HEK293T (cell line): ENCODE data around the gene GLYATL2.

Source experiments
- ARNT ChIP-seq: fragments of 450-650 bp; IDR thresholded peaks from 2 replicates; pipeline ENCODE4 v1.6.1; 2017; ENCODE audit warnings: mild to moderate bottlenecking
- BHLHE40 ChIP-seq: fragments of 450-650 bp; IDR thresholded peaks from 2 replicates; pipeline ENCODE4 v1.6.1; 2016; ENCODE audit warnings: mild to moderate bottlenecking, moderate library complexity, borderline replicate concordance
- CTBP1 ChIP-seq: fragments of 450-650 bp; IDR thresholded peaks from 2 replicates; pipeline ENCODE4 v1.6.1; 2016; ENCODE audit warnings: borderline replicate concordance
- ELF4 ChIP-seq: fragments of 450-650 bp; IDR thresholded peaks from 2 replicates; pipeline ENCODE4 v1.6.1; 2017; ENCODE audit warnings: antibody characterized with exemption
- FOXA1 ChIP-seq: fragments of 450-650 bp; IDR thresholded peaks from 2 replicates; pipeline ENCODE4 v1.6.1; 2016; ENCODE audit warnings: mild to moderate bottlenecking
- FOXK2 ChIP-seq: fragments of 450-650 bp; IDR thresholded peaks from 2 replicates; pipeline ENCODE4 v1.6.1; 2016; ENCODE audit warnings: mild to moderate bottlenecking
- FOXM1 ChIP-seq: fragments of 450-650 bp; IDR thresholded peaks from 2 replicates; pipeline ENCODE4 v1.6.1; 2017; ENCODE audit warnings: mild to moderate bottlenecking, borderline replicate concordance
- HDGF ChIP-seq: fragments of 450-650 bp; IDR thresholded peaks from 2 replicates; pipeline ENCODE4 v1.6.1; 2017; ENCODE audit warnings: antibody characterized with exemption, borderline replicate concordance
- LEF1 ChIP-seq: fragments of 450-650 bp; IDR thresholded peaks from 2 replicates; pipeline ENCODE4 v1.6.1; 2017; ENCODE audit warnings: mild to moderate bottlenecking, borderline replicate concordance
- NFRKB ChIP-seq: fragments of 450-650 bp; IDR thresholded peaks from 2 replicates; pipeline ENCODE4 v1.6.1; 2016; ENCODE audit warnings: mild to moderate bottlenecking, moderate library complexity
- PKNOX1 ChIP-seq: fragments of 450-650 bp; IDR thresholded peaks from 2 replicates; pipeline ENCODE4 v1.6.1; 2016
- SP1 ChIP-seq: fragments of 450-650 bp; IDR thresholded peaks from 2 replicates; pipeline ENCODE4 v1.6.1; 2017
- TARDBP ChIP-seq: fragments of 450-650 bp; IDR thresholded peaks from 2 replicates; pipeline ENCODE4 v1.6.1; 2016
- ZNF384 ChIP-seq: fragments of 450-650 bp; IDR thresholded peaks from 2 replicates; pipeline ENCODE4 v1.6.1; 2016

DNA sequence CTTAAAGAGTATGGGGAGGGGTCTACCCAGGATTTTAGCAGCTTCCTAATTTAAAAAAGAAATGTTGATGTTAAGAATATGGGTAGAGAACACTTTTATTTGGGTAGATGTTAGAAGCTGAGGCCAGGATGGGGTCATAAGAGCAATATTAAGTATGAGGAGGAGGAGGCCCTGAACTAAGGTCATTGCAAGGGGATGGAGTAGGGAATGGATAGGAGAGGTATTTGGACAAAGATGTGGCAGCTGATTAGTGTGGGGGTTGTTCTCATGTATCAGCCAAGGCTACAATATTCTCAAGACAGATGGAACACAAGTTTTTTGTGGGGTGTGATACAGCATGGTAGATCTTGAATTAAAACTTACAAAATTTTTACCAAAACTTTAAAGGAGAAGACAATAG is 35.7 kb upstream of the GLYATL2 start:
- TF ChIP-seq FOXM1 = no peak
- no peak for TF ChIP-seq PKNOX1
- TF ChIP-seq FOXK2 = no peak
- no peak for TF ChIP-seq SP1
- TF ChIP-seq TARDBP = no peak
- TF ChIP-seq FOXA1 = no peak
- no peak for TF ChIP-seq NFRKB
- TF ChIP-seq ARNT = no peak
- TF ChIP-seq HDGF = no peak
- no peak for TF ChIP-seq LEF1
- no peak for TF ChIP-seq ZNF384
- TF ChIP-seq BHLHE40 = no peak
- TF ChIP-seq ELF4 = no peak
- TF ChIP-seq CTBP1 = no peak
